Activated CD8-positive, alpha-beta memory T cell treated with anti-CD3 and anti-CD28 coated beads for 4 hours (primary cell): ENCODE results near the gene KRT3.
"Not testable (repeated sequence)": the region's sequence is repeated elsewhere in the genome, so short reads cannot be mapped to it uniquely, and the experiment has no call there.

Experiments
- DNase-seq, 2 donors: peaks; one replicate each; pipeline ENCODE4 v3.0.0-alpha.2; 2020; ENCODE audit warnings: low read depth in 2 of 2

KRT3 gene

DNA sequence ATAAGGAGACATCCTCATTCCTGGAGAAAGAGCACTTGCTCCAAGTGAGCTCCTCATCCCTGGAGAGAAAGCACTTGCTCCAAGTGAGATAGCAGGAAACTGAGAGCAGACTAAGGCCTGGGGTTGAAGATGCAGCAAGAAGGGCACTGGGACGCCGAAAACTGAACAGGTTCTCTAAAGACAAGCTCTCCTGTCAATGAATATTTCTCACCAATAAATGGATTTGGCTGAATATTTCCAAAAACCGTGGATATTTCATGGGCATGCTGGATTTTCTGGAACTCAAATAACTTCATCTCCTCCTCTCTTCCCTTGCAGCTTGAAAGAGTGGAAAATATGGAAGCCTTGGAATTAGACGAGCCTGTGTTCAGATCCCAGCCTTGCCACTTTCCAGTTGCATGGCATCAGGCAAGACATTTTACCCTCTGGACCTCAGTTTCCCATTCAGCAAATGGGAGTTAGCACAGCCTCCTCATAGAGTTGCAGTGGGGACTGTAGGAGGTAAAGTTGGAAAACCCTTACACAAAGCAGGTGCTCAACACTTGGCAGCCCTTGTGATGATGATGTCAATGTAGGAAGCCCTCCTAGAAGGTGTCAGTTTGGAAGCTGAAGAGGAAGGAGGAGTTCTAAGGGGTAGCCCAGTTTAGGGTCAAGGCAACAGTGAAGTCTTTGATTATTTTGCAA lies 14.4 kb downstream of the KRT3 start:
- no peak for DNase-seq

DNA sequence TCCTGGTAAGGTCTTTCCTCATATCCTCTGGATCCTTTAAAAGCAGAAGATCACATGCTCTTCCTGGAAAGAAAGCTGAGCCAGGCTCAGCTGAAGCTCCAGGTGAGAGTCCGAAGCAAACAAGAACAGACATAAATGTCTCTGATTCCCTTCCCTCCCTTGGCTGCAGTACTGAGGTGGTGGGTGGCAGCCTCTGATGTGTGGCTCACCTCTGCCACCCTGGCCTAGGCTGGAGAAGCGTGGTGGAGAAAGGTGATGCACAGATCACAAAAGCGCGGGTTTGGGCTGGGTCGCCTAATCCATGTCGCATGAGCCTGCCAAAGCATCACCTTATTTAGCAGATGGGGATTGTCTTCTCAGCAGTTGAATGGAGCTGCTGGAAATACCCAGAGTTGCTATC lies 16.0 kb downstream of the KRT3 start:
- no peak for DNase-seq

GRCh38 chr12:52778833-52779232 lies 17.1 kb downstream of the KRT3 start:
- no peak for DNase-seq

DNA sequence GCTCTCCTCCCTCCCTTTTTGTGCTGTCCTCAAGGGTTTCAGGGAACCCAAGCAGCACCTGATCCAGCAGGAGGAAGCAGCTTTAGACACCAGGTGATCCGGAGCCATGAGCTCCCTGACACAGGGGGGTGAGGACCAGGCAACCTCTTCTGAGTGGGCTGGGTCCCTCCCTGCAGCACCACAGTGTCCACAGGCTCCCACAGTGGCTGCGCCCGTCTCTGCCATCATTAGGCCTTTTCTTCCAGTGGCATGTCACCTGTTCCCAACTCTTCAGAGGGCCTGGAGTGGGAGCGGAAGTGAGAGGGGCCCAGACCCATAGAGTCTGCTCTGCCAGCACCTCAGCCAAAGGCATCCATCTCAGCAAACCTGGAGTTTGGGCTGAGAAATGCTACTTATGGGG lies 18.4 kb downstream of the KRT3 start:
- no peak for DNase-seq

DNA sequence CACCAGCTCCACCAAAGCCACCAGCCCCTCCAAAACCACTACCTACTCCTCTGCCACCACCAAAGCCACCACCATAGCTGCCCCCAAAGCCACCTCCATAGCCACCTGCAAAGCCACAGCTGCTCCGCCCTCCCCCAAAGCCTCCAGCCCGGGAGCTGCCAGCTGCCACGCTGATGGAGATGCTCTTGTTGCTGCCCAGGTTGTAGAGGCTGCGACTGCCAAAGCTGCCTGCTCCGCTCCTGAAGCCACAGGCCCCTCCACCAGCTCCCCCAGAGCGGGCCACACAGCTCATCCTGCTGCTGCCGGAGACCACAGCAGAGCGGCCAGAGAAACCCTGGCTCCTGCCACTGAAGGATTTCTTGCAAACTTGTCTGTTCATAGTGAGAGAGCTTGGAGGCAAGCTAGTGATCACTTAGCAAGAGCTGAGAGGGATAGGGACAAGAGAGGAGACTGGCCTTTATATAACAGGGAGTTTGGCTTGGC lies 19.0 kb downstream of the KRT3 start, which contains the start of gene KRT76:
Gene KRT76 (minus strand): TSS at position 433 of the 483 bp plus-strand sequence. CDS start 54 bp downstream, at position 379.
- DNase-seq, result no peak

DNA sequence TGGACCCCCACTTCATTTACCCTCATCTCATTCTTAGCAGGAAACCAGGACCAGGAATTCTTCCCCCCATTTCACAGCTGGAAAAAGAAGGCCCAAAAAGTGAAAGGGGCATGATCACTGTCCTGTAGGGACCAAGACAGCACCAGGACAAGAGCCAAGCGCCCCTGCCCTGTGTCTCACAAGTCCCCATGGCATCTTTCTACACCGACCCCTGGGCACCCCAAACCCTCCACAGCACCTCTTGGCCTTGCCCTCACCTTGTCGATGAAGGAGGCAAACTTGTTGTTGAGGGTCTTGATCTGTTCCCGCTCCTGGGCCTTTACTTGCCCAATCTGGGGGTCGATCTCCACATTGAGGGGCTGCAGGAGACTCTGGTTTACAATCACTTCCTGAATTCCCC lies 19.5 kb downstream of the KRT3 start:
- no peak for DNase-seq

DNA sequence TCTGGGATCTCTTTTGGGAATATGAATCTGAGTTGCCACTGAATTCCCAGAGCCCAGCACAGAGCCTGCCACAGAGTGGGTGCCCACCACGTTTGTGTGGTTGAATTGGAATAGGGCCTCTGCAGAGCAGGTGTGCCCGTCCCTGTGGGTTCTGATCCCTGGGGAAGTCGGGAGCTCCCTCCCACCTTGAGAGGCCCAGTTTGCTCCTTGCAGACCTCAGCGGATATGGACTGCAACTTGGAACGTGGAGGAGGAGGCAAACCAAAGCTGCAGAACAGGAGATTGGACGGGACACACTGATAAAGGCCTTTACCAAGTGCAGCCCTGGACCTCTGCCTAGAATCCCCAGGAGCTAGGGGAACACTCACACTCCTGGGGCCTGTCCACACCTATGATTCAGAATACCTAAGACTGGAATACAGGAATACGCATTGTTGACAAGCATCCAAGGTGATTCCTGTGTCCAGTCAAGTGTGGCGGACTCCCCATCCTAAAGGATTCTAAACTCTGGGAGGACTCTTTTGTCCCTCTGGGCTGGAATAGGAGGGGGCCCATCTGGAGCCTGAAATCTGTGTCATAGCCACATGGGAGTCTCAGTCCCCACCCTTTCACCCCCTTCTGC lies 21.2 kb downstream of the KRT3 start:
- DNase-seq, result no peak

DNA sequence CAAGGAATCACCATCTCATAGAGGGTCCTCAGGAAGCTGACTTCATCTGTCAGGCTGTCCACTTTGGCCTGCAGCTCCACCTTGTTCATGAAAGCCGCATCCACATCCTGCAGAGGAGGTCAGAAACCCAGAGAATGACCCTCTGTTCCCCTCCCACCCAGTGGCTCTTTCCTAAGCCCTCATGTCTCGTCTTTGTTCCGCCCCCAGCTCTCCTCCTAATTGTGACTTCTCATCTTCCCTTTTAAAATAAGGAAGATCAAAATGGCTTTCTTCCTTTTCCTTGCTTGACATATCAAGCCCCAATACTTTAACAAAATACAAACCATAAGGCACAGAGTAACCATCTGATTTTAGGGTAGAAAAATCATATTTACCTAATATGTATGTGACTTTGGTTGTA lies 23.1 kb downstream of the KRT3 start:
- no peak for DNase-seq

DNA sequence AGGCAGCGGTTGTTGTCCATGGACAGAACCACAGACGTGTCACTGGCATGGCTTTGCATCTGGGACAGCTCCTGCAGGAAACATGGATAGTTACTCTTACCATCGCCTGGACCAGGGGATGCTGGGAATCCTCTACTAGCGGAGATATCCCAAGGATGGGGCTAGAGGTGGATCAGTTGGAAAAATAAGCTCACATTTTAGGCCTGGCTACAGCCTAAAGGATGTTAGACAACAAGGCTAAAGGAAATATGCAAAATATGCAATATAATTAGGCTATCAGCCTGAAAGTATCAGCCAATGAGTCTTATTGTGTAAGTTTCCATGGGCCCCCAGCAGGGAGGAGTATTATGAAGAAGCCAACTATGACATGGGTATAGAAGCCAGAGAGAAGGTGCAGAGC lies 23.7 kb downstream of the KRT3 start:
- DNase-seq, result no peak

DNA sequence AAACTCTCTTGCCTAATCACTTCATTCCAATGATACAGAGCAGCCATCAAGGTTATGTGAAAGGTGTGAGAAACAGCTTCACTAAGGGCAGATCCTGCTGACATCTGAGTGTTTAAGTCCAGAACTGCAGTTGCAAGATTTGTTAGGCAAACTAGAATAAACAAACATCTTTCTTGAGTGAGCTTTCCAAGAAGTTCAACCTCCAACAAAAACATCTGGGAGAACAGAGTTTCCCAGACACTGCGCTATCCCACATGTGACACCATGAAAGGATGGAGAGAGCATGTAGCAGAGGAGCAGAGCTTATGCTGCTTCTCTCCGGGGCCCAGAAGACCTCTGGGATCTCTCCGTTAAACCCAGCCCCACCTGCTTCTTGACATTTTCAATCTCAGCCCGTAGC lies 24.4 kb downstream of the KRT3 start:
- DNase-seq, result no peak

DNA sequence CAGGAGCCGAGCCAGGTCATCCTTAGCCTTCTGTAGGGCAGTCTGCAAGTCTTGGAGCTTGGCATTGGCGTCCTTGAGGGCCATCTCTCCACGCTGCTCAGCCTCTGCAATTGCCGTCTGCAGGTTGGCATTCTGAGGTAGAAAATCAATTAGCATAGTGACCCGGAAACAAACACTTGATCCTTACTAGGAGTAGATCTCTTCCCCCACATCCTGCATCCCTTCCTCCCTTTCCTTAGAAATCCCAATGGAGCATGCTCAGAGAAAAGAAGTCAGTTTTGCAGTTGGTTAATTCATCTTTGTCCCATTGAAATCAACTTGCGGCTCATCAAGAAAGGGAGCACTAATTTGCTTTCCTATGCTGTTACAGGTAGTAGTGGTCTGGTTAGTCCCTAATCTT lies 24.8 kb downstream of the KRT3 start:
- no peak for DNase-seq

GRCh38 chr12:52769946-52770345 lies 26.0 kb downstream of the KRT3 start:
- no peak for DNase-seq

DNA sequence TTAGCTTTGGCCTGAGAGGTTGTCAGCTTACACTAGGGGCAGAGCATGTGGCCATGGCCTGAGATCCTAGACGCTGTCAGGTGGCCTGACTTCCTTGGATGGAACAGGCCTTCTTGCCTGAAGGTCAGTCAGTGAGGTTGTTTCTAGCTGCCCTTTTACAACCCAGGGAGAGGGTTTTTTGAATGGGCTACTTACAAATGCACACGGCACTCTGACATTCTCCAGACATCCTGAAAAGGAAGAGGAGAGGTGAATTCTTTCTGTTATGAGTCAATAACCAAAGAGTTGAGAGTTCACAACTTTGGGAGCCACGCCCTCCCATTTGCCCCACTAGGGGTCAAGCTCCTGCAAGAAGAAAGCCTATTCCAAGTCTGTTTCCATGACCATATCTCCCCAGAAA lies 26.6 kb downstream of the KRT3 start:
- no peak for DNase-seq

- no peak for DNase-seq
These were observed 27.3 kb downstream of the KRT3 start for GRCh38 chr12:52768479-52769200.

DNA sequence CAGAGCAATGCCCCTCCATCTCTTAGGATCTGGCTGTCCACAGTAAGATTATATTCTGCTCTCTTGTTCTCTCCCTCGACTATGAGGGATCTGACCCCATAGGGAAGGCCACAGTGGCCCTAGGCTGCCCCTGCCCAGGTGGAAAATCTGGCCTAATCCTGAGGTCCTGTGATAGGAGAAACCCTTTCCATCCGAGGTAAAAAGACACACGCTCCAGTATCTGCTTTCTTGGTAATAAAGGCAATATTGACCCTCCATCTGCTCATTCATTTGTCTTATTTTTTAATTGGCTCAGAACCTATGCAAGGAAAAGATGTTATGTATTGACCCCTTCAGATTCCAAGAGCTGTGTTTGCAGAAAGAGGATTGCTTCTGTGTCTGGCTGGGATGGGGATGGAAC lies 28.5 kb downstream of the KRT3 start:
- no peak for DNase-seq

- DNase-seq, result no peak
These were observed 28.9 kb downstream of the KRT3 start for GRCh38 chr12:52767020-52767379.

GRCh38 chr12:52766351-52767019 lies 29.4 kb downstream of the KRT3 start:
- DNase-seq, result no peak

GRCh38 chr12:52765702-52766101 lies 30.2 kb downstream of the KRT3 start:
- no peak for DNase-seq

GRCh38 chr12:52763991-52764390 lies 31.9 kb downstream of the KRT3 start:
- DNase-seq, result no peak

GRCh38 chr12:52763036-52763659 lies 32.8 kb downstream of the KRT3 start:
- no peak for DNase-seq

DNA sequence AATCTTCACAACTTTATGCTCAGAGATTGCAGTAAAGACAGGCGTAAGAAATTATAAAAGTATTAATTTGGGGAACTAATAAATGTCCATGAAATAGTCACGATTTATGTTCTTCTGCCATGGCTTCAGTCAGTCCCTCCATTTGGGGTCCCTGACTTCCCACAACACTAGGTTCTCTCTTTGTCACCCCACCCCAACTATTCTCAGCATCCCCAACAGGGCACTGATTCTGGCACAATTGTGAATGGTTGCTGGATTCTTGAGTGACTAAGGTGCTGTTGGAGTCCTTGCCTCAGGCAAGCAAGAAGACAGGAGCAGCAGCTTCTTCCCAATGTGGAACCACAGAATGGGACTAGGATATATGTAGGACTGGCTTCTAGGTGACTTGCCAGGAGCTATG lies 34.1 kb downstream of the KRT3 start:
- no peak for DNase-seq

GRCh38 chr12:52761218-52761617 lies 34.7 kb downstream of the KRT3 start:
- DNase-seq, result not testable (repeated sequence)
